Spleen (tissue), 11 donors: ENCODE measurements around the gene TRIM9. TPM values are rescaled to one million over a fixed set of nuclear protein-coding genes. Genes with fewer than 3 reads are reported as not detected.
A peak's percentile ranks its signal among the peaks of the same experiment; 100 is the strongest.

Experiments used
- DNase-seq: peaks from one replicate; pipeline ENCODE4 v3.0.0-alpha.2; 2020
- H3K27ac ChIP-seq, 8 donors: fragments of 200-600 bp; sonication (generic) in 7 of 8; 1 replicate in 4 of 8; 2 replicates in 4 of 8; pipeline versions ENCODE4 v1.5.0 to v1.8.0; 2016 to 2021; ENCODE audit warnings: inconsistent platforms in 4 of 8, mild to moderate bottlenecking in 4 of 8, moderate library complexity in 1 of 8
- H3K27me3 ChIP-seq, 7 donors: fragments of 200-600 bp; sonication (generic) in 6 of 7; replicated peaks in 1 of 7; 1 replicate in 4 of 7; 2 replicates in 3 of 7; pipeline versions ENCODE4 v1.5.0 to v1.8.0; 2016 to 2021; ENCODE audit warnings: inconsistent platforms in 3 of 7, mild to moderate bottlenecking in 1 of 7
- H3K36me3 ChIP-seq, 6 donors: fragments of 200-600 bp; sonication (generic) in 5 of 6; 1 replicate in 4 of 6; 2 replicates in 2 of 6; pipeline versions ENCODE4 v1.5.0 to v1.8.0; 2016 to 2021; ENCODE audit warnings: inconsistent platforms in 2 of 6
- H3K4me1 ChIP-seq, 6 donors: fragments of 200-600 bp; sonication (generic) in 5 of 6; 1 replicate in 3 of 6; 2 replicates in 3 of 6; pipeline versions ENCODE4 v1.5.0 to v1.8.0; 2016 to 2021; ENCODE audit warnings: inconsistent platforms in 3 of 6
- H3K4me3 ChIP-seq, 8 donors: fragments of 200-600 bp; sonication (generic) in 7 of 8; 1 replicate in 4 of 8; 2 replicates in 4 of 8; pipeline versions ENCODE4 v1.5.0 to v1.8.0; 2016 to 2021; ENCODE audit warnings: inconsistent platforms in 4 of 8, mild to moderate bottlenecking in 4 of 8, moderate library complexity in 2 of 8
- H3K9me3 ChIP-seq, 8 donors: fragments of 200-600 bp; sonication (generic) in 7 of 8; 1 replicate in 4 of 8; 2 replicates in 4 of 8; pipeline versions ENCODE4 v1.5.0 to v1.8.0; 2016 to 2021; ENCODE audit warnings: inconsistent platforms in 4 of 8
- POLR2A ChIP-seq, 3 donors: fragments of 450-650 bp; IDR thresholded peaks; one replicate each; pipeline ENCODE4 v1.5.1; 2017; ENCODE audit warnings: antibody characterized with exemption in 3 of 3, mild to moderate bottlenecking in 1 of 3
- POLR2AphosphoS5 ChIP-seq, 3 donors: sonication (generic); formaldehyde crosslinking; IDR thresholded peaks; one replicate each; pipeline ENCODE4 v1.5.1; 2017; ENCODE audit warnings: antibody characterized with exemption in 3 of 3
- WGBS, 5 donors: extraction: QIAGEN DNeasy Blood & Tissue Kit in 3 of 5; methylation state at CpG; one replicate each; pipeline versions ENCODE4 v1.1.5 to v1.1.7; 2013 to 2018; 5-methylcytosine and 5-hydroxymethylcytosine counted together
- intact Hi-C: fragments of 100-400 bp; cut with DNase I; formaldehyde crosslinking; loops from one replicate; pipeline ENCODE4 v1.15.0; 2023; ENCODE audit warnings: low total_unique reads
- polyA plus RNA-seq, 3 donors: library from polyadenylated mRNA; stranded (reverse); fragments of 200-250 nt; gene quantifications; one replicate each; pipeline ENCODE4 v1.2.1, GENCODE V29; 2013
- total RNA-seq, 7 donors: library from RNA; depleted of rRNA in 3 of 7; stranded (reverse); fragments of >200 nt in 3 of 7; fragmentation: NEBNext Ultra II Directional in 4 of 7; extraction: Animal tissue kit (Norgen Biotek cat#: 25700) in 4 of 7; gene quantifications; one replicate each; pipeline versions ENCODE4 v1.1.0 to v1.2.1, GENCODE V29; 2016 to 2021
- TF ChIP-seq, protein P1 (sequence below), 11 experiments: fragments of 200-600 bp in 7 of 11; fragments of 450-650 bp in 4 of 11; sonication (generic) in 4 of 11; IDR thresholded peaks in 8 of 11; conservative IDR thresholded peaks in 3 of 11; 1 replicate in 7 of 11; 2 replicates in 4 of 11; pipeline versions ENCODE4 v1.4.0 to v1.8.0; 2016 to 2021; ENCODE audit warnings: antibody characterized with exemption in 11 of 11, inconsistent platforms in 4 of 11, mild to moderate bottlenecking in 1 of 11
- donor health status: healthy with polysubstance abuse.
- donor health status: DM: no; HTN: no; CAD: no; lungs with moderate emphysema.
- donor health status: DM: no; HTN: no; CAD: no.
- donor health status: Bipolar disorder and iron deficiency.
- donor health status: healthy.
- donor health status: DM: no; HTN: no; CAD: no.
- donor health status: DM: yes; HTN: yes; CAD: no.

The TRIM9 gene
- total and polyA plus RNA-seq, 10 donors: 0.03 to 3.1 (median 1.1) TPM

DNA sequence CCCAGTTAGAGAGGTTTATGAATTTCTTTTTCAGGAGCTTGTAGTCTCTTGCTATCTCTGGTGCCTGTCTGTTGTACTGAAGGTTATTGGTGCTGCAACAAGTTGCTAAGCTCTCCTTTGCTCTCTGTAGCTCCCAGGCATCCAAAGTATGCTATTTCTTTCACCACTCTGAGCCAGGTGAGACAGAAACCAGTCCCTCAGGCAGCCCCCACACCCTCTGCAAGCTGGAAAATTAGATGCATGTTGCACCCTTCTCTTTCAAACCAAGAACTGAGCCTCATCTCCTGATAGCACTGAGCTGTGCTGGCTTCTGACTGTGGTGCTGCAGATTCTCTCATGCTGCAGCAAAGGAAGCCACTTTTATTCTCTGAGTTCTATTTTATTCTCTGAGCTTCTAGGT is 9.6 kb upstream of the TRIM9 start:
- no peak for DNase-seq
- Histone ChIP-seq H3K4me1 (peaks cover 0 to 15% (median 0%) of the 10 kb centered on the region in 6 donors), H3K36me3 (no peaks in the 10 kb centered on the region), H3K4me3 (no peak overlapping the region), H3K9me3 (no peaks in the 10 kb centered on the region), H3K27me3 (peaks cover 0 to 30% (median 0%) of the 10 kb centered on the region in 7 donors), H3K27ac (no peak overlapping the region)
- intact Hi-C loops: no loop called here
- TF ChIP-seq POLR2A (IDR thresholded peaks at IDR 0.05) (no peak), POLR2AphosphoS5 (IDR thresholded peaks at IDR 0.05) (no peak)
- TF ChIP-seq, protein P1, sequence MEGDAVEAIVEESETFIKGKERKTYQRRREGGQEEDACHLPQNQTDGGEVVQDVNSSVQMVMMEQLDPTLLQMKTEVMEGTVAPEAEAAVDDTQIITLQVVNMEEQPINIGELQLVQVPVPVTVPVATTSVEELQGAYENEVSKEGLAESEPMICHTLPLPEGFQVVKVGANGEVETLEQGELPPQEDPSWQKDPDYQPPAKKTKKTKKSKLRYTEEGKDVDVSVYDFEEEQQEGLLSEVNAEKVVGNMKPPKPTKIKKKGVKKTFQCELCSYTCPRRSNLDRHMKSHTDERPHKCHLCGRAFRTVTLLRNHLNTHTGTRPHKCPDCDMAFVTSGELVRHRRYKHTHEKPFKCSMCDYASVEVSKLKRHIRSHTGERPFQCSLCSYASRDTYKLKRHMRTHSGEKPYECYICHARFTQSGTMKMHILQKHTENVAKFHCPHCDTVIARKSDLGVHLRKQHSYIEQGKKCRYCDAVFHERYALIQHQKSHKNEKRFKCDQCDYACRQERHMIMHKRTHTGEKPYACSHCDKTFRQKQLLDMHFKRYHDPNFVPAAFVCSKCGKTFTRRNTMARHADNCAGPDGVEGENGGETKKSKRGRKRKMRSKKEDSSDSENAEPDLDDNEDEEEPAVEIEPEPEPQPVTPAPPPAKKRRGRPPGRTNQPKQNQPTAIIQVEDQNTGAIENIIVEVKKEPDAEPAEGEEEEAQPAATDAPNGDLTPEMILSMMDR (IDR thresholded peaks at IDR 0.05 in 8 of 11, conservative IDR thresholded peaks at IDR 0.05 in 3 of 11): no peak

DNA sequence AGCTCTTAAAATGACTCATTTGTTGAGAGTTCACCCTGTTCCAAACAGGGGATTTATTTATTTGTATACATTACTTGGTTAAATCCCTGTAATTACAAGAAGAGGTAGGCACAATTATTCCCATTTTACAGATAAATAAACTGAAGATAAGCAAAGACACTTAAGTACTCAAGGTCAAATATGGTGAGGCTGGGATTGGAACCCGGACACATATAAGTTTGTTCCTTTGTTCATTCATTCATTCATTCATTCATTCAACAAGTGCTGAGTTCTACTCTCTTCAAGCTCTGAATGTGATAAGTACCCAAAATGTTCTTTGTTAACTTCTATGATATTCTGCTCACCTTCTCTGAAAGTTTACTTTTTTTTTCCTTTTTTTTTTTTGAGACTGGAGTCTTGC is 2.4 kb upstream of the TRIM9 start:
- DNase-seq: no peak
- H3K4me1 ChIP-seq: peaks cover 12 to 34% (median 28%) of the 10 kb centered on the region in 6 donors
- intact Hi-C loops: no loop called here
- 89 to 93% (median 90%) methylated on average over 1 of the region's 1 CpG for WGBS, 5 donors
- TF ChIP-seq POLR2AphosphoS5 (IDR thresholded peaks at IDR 0.05) (no peak), POLR2A (IDR thresholded peaks at IDR 0.05) (no peak)
- TF ChIP-seq, protein P1 (IDR thresholded peaks at IDR 0.05 in 8 of 11, conservative IDR thresholded peaks at IDR 0.05 in 3 of 11): no peak
- no peaks in the 10 kb centered on the region for H3K36me3 ChIP-seq
- H3K27ac ChIP-seq: no peak overlapping the region
- H3K27me3 ChIP-seq: peaks cover 4 to 63% (median 38%) of the 10 kb centered on the region in 7 donors
- H3K9me3 ChIP-seq: no peaks in the 10 kb centered on the region
- no peak overlapping the region for H3K4me3 ChIP-seq

DNA sequence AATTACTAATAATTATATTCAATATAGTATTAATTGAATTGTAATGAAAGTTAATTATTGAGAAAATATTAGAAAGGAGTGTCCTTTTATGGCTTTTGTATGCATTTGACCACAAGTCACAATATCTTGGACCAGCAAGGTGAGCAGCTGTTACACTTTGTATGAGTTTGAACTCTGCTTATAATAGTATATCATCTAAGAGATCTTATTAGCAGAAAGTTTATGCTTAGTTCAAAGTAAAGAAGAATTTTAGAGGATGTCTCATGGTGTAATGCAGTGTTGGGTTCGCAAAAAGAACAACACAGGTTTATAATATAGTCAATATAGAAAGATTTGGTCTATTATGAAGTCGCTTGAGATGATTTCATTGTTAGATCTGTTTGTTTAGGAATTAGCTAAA is 2.0 kb upstream of the TRIM9 start:
- 83 to 100% (median 94%) methylated on average over 2 of the region's 2 CpGs for WGBS, 5 donors
- no peak overlapping the region for H3K4me3 ChIP-seq
- no peak for DNase-seq
- intact Hi-C loops: no loop called here
- peaks cover 4 to 63% (median 38%) of the 10 kb centered on the region in 7 donors for H3K27me3 ChIP-seq
- no peaks in the 10 kb centered on the region for H3K36me3 ChIP-seq
- no peaks in the 10 kb centered on the region for H3K9me3 ChIP-seq
- H3K4me1 ChIP-seq: peaks cover 12 to 34% (median 28%) of the 10 kb centered on the region in 6 donors
- TF ChIP-seq POLR2AphosphoS5 (IDR thresholded peaks at IDR 0.05): no peak
- TF ChIP-seq, protein P1 (IDR thresholded peaks at IDR 0.05 in 8 of 11, conservative IDR thresholded peaks at IDR 0.05 in 3 of 11): no peak
- TF ChIP-seq POLR2A (IDR thresholded peaks at IDR 0.05): no peak
- H3K27ac ChIP-seq: no peak overlapping the region

DNA sequence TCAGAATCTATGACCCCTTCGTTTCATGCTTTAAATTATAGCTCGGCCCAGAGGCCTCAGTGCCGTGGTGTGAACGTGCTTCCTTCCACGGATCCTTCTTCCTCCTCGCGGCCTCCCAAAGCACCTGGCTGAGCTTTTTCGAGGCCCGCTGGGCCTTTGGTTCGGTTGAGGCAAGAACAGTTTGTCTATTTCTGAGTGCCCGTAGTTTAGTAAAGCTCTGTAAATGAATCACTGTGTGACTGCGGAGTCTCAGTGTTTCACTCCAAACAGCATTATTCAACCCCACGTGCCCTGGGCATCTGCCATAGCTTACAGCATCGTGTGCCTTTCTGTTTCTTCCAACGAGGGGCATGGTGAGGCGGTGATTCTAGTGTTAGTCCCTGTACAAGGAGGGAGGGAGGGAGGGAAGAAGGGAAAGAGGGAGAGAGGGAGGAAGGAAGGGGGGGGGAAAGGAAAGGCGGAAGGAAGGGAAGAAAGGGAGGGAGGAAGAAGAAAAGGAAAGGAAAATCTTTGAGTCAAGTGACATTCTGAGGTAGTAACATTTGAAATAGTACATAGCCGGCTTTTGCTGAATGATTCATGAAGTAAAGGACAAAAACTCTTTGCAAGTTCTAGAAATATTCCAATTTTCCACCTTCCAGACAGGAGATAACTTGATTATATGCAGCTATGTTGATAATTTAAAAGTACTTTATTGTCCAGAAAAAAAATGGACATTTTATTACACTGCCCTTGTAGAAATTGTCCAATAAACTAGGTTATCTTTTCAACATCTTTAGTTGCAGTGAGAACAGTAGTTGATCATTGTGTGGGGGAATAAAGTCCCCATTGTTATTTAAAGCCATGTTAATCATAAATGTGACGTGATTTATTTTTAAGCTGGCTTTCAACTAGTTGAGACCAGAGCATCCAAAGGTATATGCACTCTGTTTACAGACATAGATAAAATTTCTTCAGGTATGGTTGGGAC is 1.2 kb upstream of the TRIM9 start:
- peaks cover 4 to 57% (median 38%) of the 10 kb centered on the region in 7 donors for H3K27me3 ChIP-seq
- intact Hi-C loops: no loop called here
- no peaks in the 10 kb centered on the region for H3K36me3 ChIP-seq
- TF ChIP-seq POLR2A (IDR thresholded peaks at IDR 0.05) (no peak), POLR2AphosphoS5 (IDR thresholded peaks at IDR 0.05) (no peak)
- 23 to 29% (median 26%) methylated on average over 19 of the region's 19 CpGs for WGBS, 5 donors
- peaks cover 12 to 34% (median 28%) of the 10 kb centered on the region in 6 donors for H3K4me1 ChIP-seq
- H3K4me3 ChIP-seq: peak overlapping the region; percentile 57 to 77 (median 75)
- no peaks in the 10 kb centered on the region for H3K9me3 ChIP-seq
- no peak for DNase-seq
- peak overlapping the region in 2 of 8 donors; percentile 32 to 41 for H3K27ac ChIP-seq
